IPS-NIHi7 (cell line): ENCODE results near the gene FBRS.
"Not testable (repeated sequence)": the region's sequence is repeated elsewhere in the genome, so short reads cannot be mapped to it uniquely, and the experiment has no call there.

ENCODE experiments used
- DNase-seq: peaks from one replicate; pipeline ENCODE4 v3.0.0; 2012; ENCODE audit warnings: mixed read lengths; ENCODE audit errors: extremely low spot score

The FBRS gene

GRCh38 chr16:30657866-30658730, at the start of gene FBRS:
Gene FBRS, plus strand, starts transcription at chr16:30658431. Its CDS starts 1,088 bp downstream, at chr16:30659519.
- peak; percentile 96 for DNase-seq

GRCh38 chr16:30609002-30609925, 49.0 kb upstream of the FBRS start:
- DNase-seq: peak; percentile 66

GRCh38 chr16:30609926-30610839, 48.0 kb upstream of the FBRS start, which contains the start of gene ZNF689:
Gene ZNF689, minus strand, starts transcription at chr16:30610389. Its CDS starts 348 bp downstream, at chr16:30610041.
- DNase-seq: peak; percentile 98

GRCh38 chr16:30615358-30616091, 42.7 kb upstream of the FBRS start:
- DNase-seq: peak; percentile 86

- DNase-seq: no peak
These were observed 39.0 kb upstream of the FBRS start for GRCh38 chr16:30619202-30619601.

- DNase-seq: no peak
These were observed 38.6 kb upstream of the FBRS start for GRCh38 chr16:30619638-30620037.

- no peak for DNase-seq
These were observed 38.1 kb upstream of the FBRS start for GRCh38 chr16:30620169-30620568.

GRCh38 chr16:30621765-30622164, 36.5 kb upstream of the FBRS start:
- no peak for DNase-seq

GRCh38 chr16:30622455-30623032, 35.7 kb upstream of the FBRS start:
- DNase-seq: no peak

- DNase-seq: no peak
These were observed 34.5 kb upstream of the FBRS start for GRCh38 chr16:30623536-30624283.

GRCh38 chr16:30626236-30626635, 32.0 kb upstream of the FBRS start:
- DNase-seq: no peak

- DNase-seq: peak; percentile 77
These were observed 29.3 kb upstream of the FBRS start for GRCh38 chr16:30628628-30629540.

- DNase-seq: not testable (repeated sequence)
These were observed 25.8 kb upstream of the FBRS start for GRCh38 chr16:30632454-30632853.

- no peak for DNase-seq
These were observed 24.7 kb upstream of the FBRS start for GRCh38 chr16:30633526-30633925.

- no peak for DNase-seq
These were observed 21.6 kb upstream of the FBRS start for GRCh38 chr16:30636599-30636998.

GRCh38 chr16:30637139-30637538, 21.1 kb upstream of the FBRS start:
- DNase-seq: not testable (repeated sequence)

GRCh38 chr16:30637944-30638343, 20.3 kb upstream of the FBRS start:
- DNase-seq: no peak

GRCh38 chr16:30641378-30641982, 16.8 kb upstream of the FBRS start:
- no peak for DNase-seq
